Measurements from ENCODE around the gene BEST2. TPM values are rescaled to one million over a fixed set of nuclear protein-coding genes. Genes with fewer than 3 reads are reported as not detected.

The BEST2 gene
- total and polyA plus RNA-seq, 10 donors = not detected

DNA sequence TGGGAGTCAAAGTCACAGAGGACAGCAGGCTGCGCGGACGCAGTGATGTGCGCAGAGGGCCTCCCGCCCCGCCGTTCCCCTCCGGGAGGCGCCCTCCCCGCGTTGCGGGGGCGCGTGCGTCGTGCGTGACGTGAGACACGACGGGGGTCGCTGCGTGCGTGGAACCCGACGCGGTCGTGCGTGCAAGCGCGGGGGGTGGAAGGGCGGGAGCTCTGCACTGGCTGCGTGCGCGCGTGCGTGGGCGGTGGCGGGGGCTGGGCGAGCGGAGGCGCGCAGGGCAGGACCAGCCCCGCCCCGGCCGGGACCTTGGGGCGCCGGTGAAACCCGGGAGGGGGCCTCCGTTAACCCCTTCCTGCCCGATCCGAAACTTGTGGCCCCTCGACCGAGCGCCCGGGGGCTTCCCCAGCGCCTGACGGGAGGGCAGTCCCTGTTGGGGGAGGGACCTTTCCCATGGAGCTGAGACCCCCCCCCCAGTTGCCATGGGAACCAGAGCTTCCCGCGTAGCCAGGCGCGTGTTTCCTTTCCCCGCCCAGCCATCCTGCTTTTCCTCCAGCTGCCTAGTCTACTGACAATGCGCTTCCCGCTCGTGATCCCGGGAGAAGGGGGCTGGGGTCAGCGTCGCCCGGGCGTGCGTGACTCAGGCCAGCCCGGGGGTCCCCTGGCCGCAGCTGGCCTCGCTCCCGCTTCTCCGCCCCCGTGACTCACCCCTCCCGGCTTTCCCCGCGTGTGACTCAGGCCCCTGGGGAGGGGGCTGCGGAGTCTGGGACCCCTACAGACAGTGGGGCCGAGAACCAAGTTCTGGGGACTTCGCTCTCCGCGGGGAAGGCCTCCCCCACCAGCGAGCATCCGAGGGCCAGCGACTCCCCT lies 31.1 kb downstream of the BEST2 start:
- H3K4me1 ChIP-seq = peaks cover 67 to 97% (median 88%) of the 10 kb centered on the region in 6 donors
- peak overlapping the region; percentile 30 to 66 (median 45) for H3K4me3 ChIP-seq
- H3K27me3 ChIP-seq (replicated peaks in 1 of 7) = no peaks in the 10 kb centered on the region
- TF ChIP-seq POLR2AphosphoS5 (IDR thresholded peaks at IDR 0.05) = peak; percentile 89 to 99 (median 98)
- peak in 6 of 11 experiments; percentile 3 to 49 (median 31) for TF ChIP-seq CTCF (IDR thresholded peaks at IDR 0.05 in 8 of 11, conservative IDR thresholded peaks at IDR 0.05 in 3 of 11)
- TF ChIP-seq POLR2A (IDR thresholded peaks at IDR 0.05) = peak; percentile 42 to 88 (median 55)
- H3K27ac ChIP-seq = peak overlapping the region; percentile 95 to 100 (median 100)
- intact Hi-C loops (cut with DNase I; ENCODE audit: low total_unique reads) = no loop called here
- no peaks in the 10 kb centered on the region for H3K9me3 ChIP-seq
- 0 to 2% (median 1%) methylated on average over 61 to 88 of the region's 88 CpGs for WGBS, 5 donors
- DNase-seq = peak; percentile 98
- H3K36me3 ChIP-seq = no peaks in the 10 kb centered on the region

DNA sequence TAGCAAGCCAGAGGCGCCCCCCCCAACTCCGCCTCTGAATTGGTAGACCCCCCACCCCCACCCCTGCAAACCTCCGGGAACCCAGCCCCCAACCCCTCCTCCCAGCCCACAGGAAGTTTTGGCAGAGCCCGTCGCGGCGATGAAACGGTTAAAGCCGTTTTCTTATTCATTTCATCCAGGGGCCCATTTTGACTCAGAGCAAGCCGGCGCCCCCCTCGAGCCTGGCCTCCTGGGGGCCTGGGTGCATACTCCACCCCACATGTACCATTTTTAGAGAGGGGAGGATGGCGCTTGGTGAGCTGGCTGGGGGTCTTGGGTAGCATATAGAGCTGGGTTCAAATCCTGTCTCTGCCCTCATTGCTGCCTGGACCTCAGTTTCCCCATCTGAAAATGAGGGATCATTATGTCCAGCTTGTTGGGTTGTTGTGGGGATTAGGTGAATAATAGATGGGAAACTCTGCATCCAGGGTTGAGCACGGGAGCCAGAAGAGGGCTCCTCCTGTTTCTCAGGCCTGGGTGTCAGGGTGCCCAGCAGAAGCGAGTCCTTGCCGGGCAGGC lies 31.8 kb downstream of the BEST2 start:
- TF ChIP-seq CTCF (IDR thresholded peaks at IDR 0.05 in 8 of 11, conservative IDR thresholded peaks at IDR 0.05 in 3 of 11) (no peak), POLR2A (IDR thresholded peaks at IDR 0.05) (no peak), POLR2AphosphoS5 (IDR thresholded peaks at IDR 0.05) (no peak)

GRCh38 chr19:12783849-12784393 lies 32.3 kb downstream of the BEST2 start:
- peak; percentile 85 for DNase-seq
- Histone ChIP-seq H3K27me3 (replicated peaks in 1 of 7) (no peaks in the 10 kb centered on the region), H3K4me3 (peak overlapping the region in 2 of 8 donors; percentile 50 to 66), H3K36me3 (no peaks in the 10 kb centered on the region), H3K27ac (peak overlapping the region; percentile 95 to 100 (median 100)), H3K9me3 (no peaks in the 10 kb centered on the region), H3K4me1 (peaks cover 71 to 97% (median 90%) of the 10 kb centered on the region in 6 donors)
- 30 to 46% (median 38%) methylated on average over 2 to 19 of the region's 19 CpGs for WGBS, 5 donors
- intact Hi-C loops (cut with DNase I; ENCODE audit: low total_unique reads) = no loop called here
- TF ChIP-seq POLR2AphosphoS5 (IDR thresholded peaks at IDR 0.05) (peak; percentile 41 to 79 (median 45)), CTCF (IDR thresholded peaks at IDR 0.05 in 8 of 11, conservative IDR thresholded peaks at IDR 0.05 in 3 of 11) (no peak)

More for the DNA sequence above, 31.8 kb downstream of the BEST2 start:
- intact Hi-C loops (cut with DNase I; ENCODE audit: low total_unique reads) = no loop called here
- H3K4me3 ChIP-seq = peak overlapping the region in 5 of 8 donors; percentile 35 to 66 (median 48)
- H3K27me3 ChIP-seq (replicated peaks in 1 of 7) = no peaks in the 10 kb centered on the region
- 6 to 20% (median 12%) methylated on average over 8 to 16 of the region's 16 CpGs for WGBS, 5 donors
- peak overlapping the region; percentile 95 to 100 (median 100) for H3K27ac ChIP-seq
- no peaks in the 10 kb centered on the region for H3K36me3 ChIP-seq
- DNase-seq = no peak
- no peaks in the 10 kb centered on the region for H3K9me3 ChIP-seq
- H3K4me1 ChIP-seq = peaks cover 72 to 97% (median 90%) of the 10 kb centered on the region in 6 donors
